GM12878 (cell line): ENCODE measurements around the gene DPP6.

Experiments
- NFYB ChIP-seq: IDR thresholded peaks from 2 replicates; pipeline ENCODE4 v1.6.1; 2011; ENCODE audit warnings: low read depth, mild to moderate bottlenecking, low read length, improper control_type of control experiment, moderate library complexity; ENCODE audit not compliant: insufficient read depth
- RAD21 ChIP-seq: IDR thresholded peaks from 2 replicates; pipeline ENCODE4 v1.6.1; 2011; ENCODE audit warnings: mild to moderate bottlenecking, low read depth, low read length, moderate library complexity; ENCODE audit not compliant: insufficient read depth
- TCF12 ChIP-seq: IDR thresholded peaks from 2 replicates; pipeline ENCODE4 v1.6.1; 2011; ENCODE audit warnings: low read depth, mild to moderate bottlenecking, low read length
- TF ChIP-seq, protein P1 (sequence below), 3 experiments: IDR thresholded peaks in 2 of 3; conservative IDR thresholded peaks in 1 of 3; 2 replicates each; pipeline ENCODE4 v1.5.1; 2011; ENCODE audit warnings: low read depth in 3 of 3, low read length in 3 of 3, mild to moderate bottlenecking in 3 of 3, control low read depth in 2 of 3, moderate library complexity in 2 of 3, inconsistent platforms in 1 of 3, mixed read lengths in 1 of 3; ENCODE audit not compliant: control insufficient read depth in 2 of 3, insufficient read depth in 1 of 3; ENCODE audit errors: extremely low read depth in 1 of 3
- TF ChIP-seq, protein P2 (sequence below): IDR thresholded peaks from 2 replicates; pipeline ENCODE4 v1.6.1; 2011; ENCODE audit warnings: borderline replicate concordance, low read depth, mild to moderate bottlenecking, moderate library complexity, mixed read lengths, low read length; ENCODE audit not compliant: insufficient read depth; ENCODE audit errors: extremely low read length

DNA sequence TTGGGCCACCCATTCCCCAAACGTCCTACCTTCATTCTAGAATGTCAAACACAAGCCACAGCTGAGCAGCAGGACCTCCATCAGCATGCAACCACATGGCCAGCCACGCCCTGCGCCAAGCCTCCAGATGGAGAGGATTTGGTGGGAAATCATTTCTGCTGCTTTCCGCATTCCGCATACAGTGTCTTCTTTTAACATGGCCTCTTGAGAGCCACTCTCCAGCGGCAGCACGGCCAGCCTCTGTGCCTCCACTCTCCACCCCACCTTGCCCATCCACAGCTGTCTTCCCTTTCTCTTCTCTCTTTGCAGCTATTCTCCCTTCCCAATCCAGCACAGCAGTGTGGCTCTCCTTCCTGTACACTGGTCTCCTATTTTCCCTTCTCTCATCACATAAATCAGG is 561.6 kb downstream of the DPP6 start:
- TF ChIP-seq, protein P1, sequence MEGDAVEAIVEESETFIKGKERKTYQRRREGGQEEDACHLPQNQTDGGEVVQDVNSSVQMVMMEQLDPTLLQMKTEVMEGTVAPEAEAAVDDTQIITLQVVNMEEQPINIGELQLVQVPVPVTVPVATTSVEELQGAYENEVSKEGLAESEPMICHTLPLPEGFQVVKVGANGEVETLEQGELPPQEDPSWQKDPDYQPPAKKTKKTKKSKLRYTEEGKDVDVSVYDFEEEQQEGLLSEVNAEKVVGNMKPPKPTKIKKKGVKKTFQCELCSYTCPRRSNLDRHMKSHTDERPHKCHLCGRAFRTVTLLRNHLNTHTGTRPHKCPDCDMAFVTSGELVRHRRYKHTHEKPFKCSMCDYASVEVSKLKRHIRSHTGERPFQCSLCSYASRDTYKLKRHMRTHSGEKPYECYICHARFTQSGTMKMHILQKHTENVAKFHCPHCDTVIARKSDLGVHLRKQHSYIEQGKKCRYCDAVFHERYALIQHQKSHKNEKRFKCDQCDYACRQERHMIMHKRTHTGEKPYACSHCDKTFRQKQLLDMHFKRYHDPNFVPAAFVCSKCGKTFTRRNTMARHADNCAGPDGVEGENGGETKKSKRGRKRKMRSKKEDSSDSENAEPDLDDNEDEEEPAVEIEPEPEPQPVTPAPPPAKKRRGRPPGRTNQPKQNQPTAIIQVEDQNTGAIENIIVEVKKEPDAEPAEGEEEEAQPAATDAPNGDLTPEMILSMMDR (IDR thresholded peaks at IDR 0.05 in 2 of 3, conservative IDR thresholded peaks at IDR 0.05 in 1 of 3; ENCODE audit: control insufficient read depth in 2 of 3, extremely low read depth in 1 of 3, insufficient read depth in 1 of 3, low read depth in 3 of 3, low read length in 3 of 3): no peak
- no peak for TF ChIP-seq NFYB
- TF ChIP-seq, protein P2, sequence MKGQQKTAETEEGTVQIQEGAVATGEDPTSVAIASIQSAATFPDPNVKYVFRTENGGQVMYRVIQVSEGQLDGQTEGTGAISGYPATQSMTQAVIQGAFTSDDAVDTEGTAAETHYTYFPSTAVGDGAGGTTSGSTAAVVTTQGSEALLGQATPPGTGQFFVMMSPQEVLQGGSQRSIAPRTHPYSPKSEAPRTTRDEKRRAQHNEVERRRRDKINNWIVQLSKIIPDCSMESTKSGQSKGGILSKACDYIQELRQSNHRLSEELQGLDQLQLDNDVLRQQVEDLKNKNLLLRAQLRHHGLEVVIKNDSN: no peak
- TF ChIP-seq RAD21: no peak
- no peak for TF ChIP-seq TCF12
